HG02588 (cell line): ENCODE measurements around the gene ITIH5.

Source experiments
- ATAC-seq: cut with Tn5 transposase; IDR thresholded peaks from one replicate; pipeline ENCODE4 v1.9.1; 2021; ENCODE audit warnings: mild to moderate bottlenecking, moderate library complexity; ENCODE audit not compliant: unreplicated experiment

ITIH5 gene

GRCh38 chr10:7589748-7590147 is 77.0 kb downstream of the ITIH5 start:
- ATAC-seq: no peak

- no peak for ATAC-seq
Observed at GRCh38 chr10:7587865-7588188, 78.9 kb downstream of the ITIH5 start.

- ATAC-seq: no peak
Observed at GRCh38 chr10:7587168-7587864, 79.5 kb downstream of the ITIH5 start.

GRCh38 chr10:7585228-7585627 is 81.5 kb downstream of the ITIH5 start:
- ATAC-seq: no peak

GRCh38 chr10:7583626-7584025 is 83.1 kb downstream of the ITIH5 start:
- no peak for ATAC-seq

GRCh38 chr10:7580520-7580919 is 86.2 kb downstream of the ITIH5 start:
- no peak for ATAC-seq

GRCh38 chr10:7579681-7580080 is 87.1 kb downstream of the ITIH5 start:
- ATAC-seq: no peak

GRCh38 chr10:7577579-7577978 is 89.2 kb downstream of the ITIH5 start:
- no peak for ATAC-seq

GRCh38 chr10:7577176-7577575 is 89.6 kb downstream of the ITIH5 start:
- no peak for ATAC-seq

- no peak for ATAC-seq
Observed at GRCh38 chr10:7576340-7576739, 90.4 kb downstream of the ITIH5 start.

GRCh38 chr10:7572391-7572790 is 94.4 kb downstream of the ITIH5 start:
- ATAC-seq: no peak

- no peak for ATAC-seq
Observed at GRCh38 chr10:7571981-7572380, 94.8 kb downstream of the ITIH5 start.

GRCh38 chr10:7567911-7568620 is 98.7 kb downstream of the ITIH5 start:
- ATAC-seq: no peak

GRCh38 chr10:7566891-7567290 is 99.9 kb downstream of the ITIH5 start:
- ATAC-seq: no peak

GRCh38 chr10:7565871-7566270 is 100.9 kb downstream of the ITIH5 start:
- no peak for ATAC-seq

- no peak for ATAC-seq
Observed at GRCh38 chr10:7563770-7564169, 103.0 kb downstream of the ITIH5 start.

- no peak for ATAC-seq
Observed at GRCh38 chr10:7563368-7563767, 103.4 kb downstream of the ITIH5 start.

GRCh38 chr10:7561985-7562384 is 104.8 kb downstream of the ITIH5 start:
- no peak for ATAC-seq

GRCh38 chr10:7561216-7561893 is 105.4 kb downstream of the ITIH5 start:
- ATAC-seq: no peak

GRCh38 chr10:7560519-7560918 is 106.2 kb downstream of the ITIH5 start:
- no peak for ATAC-seq

- no peak for ATAC-seq
Observed at GRCh38 chr10:7559386-7559785, 107.4 kb downstream of the ITIH5 start.

GRCh38 chr10:7558036-7558435 is 108.7 kb downstream of the ITIH5 start:
- no peak for ATAC-seq
